Liver (tissue), 9 donors: ENCODE data around the gene QSOX1. TPM values are rescaled to one million over a fixed set of nuclear protein-coding genes. Genes with fewer than 3 reads are reported as not detected.

ENCODE experiments used
- DNase-seq: peaks from one replicate; pipeline ENCODE4 v3.0.0-alpha.2; 2017; ENCODE audit warnings: low spot score
- H3K27ac ChIP-seq, 2 donors: one replicate each; pipeline ENCODE4 v1.7.0; 2013; ENCODE audit warnings: inconsistent platforms in 2 of 2, low read length in 2 of 2, control low read depth in 1 of 2, low read depth in 1 of 2, mild to moderate bottlenecking in 1 of 2
- H3K27me3 ChIP-seq, 4 donors: one replicate each; pipeline versions ENCODE4 v1.6.1 to v1.7.0; 2013; ENCODE audit warnings: low read length in 3 of 4, inconsistent platforms in 1 of 4, mild to moderate bottlenecking in 1 of 4, moderate library complexity in 1 of 4; ENCODE audit not compliant: control insufficient read depth in 4 of 4, insufficient read depth in 4 of 4
- H3K36me3 ChIP-seq, 4 donors: one replicate each; pipeline versions ENCODE4 v1.6.1 to v1.7.0; 2013; ENCODE audit warnings: low read length in 3 of 4, mild to moderate bottlenecking in 3 of 4, low read depth in 1 of 4, moderate library complexity in 1 of 4; ENCODE audit not compliant: control insufficient read depth in 4 of 4, insufficient read depth in 3 of 4
- H3K4me1 ChIP-seq, 4 donors: one replicate each; pipeline versions ENCODE4 v1.6.1 to v1.7.0; 2013; ENCODE audit warnings: low read length in 3 of 4, mild to moderate bottlenecking in 3 of 4, moderate library complexity in 1 of 4; ENCODE audit not compliant: control insufficient read depth in 4 of 4, insufficient read depth in 4 of 4
- H3K4me3 ChIP-seq, 3 donors: one replicate each; pipeline versions ENCODE4 v1.6.1 to v1.7.0; 2013; ENCODE audit warnings: low read length in 3 of 3, control low read depth in 1 of 3, low read depth in 1 of 3, mild to moderate bottlenecking in 1 of 3
- H3K9ac ChIP-seq, 2 donors: one replicate each; pipeline ENCODE4 v1.7.0; 2013; ENCODE audit warnings: low read length in 2 of 2, mild to moderate bottlenecking in 2 of 2, moderate library complexity in 2 of 2, control low read depth in 1 of 2, low read depth in 1 of 2
- H3K9me3 ChIP-seq, 4 donors: one replicate each; pipeline versions ENCODE4 v1.6.1 to v1.7.0; 2013; ENCODE audit warnings: low read length in 3 of 4; ENCODE audit not compliant: control insufficient read depth in 4 of 4
- EGR1 ChIP-seq, 2 donors: IDR thresholded peaks; 2 replicates each; pipeline ENCODE4 v1.6.1; 2016 to 2018; ENCODE audit warnings: antibody characterized with exemption in 2 of 2, low read depth in 2 of 2
- FOXA1 ChIP-seq: IDR thresholded peaks from 2 replicates; pipeline ENCODE4 v1.6.1; 2016; ENCODE audit warnings: antibody characterized with exemption
- FOXA2 ChIP-seq: IDR thresholded peaks from 2 replicates; pipeline ENCODE4 v1.6.1; 2016; ENCODE audit warnings: antibody characterized with exemption
- GABPA ChIP-seq, 2 donors: IDR thresholded peaks in 1 of 2; conservative IDR thresholded peaks in 1 of 2; 2 replicates each; pipeline ENCODE4 v1.6.1; 2016; ENCODE audit warnings: antibody characterized with exemption in 2 of 2, mild to moderate bottlenecking in 1 of 2, moderate library complexity in 1 of 2
- HNF4A ChIP-seq, 2 donors: conservative IDR thresholded peaks; 2 replicates each; pipeline ENCODE4 v1.6.1; 2016; ENCODE audit warnings: antibody characterized with exemption in 2 of 2, mild to moderate bottlenecking in 2 of 2
- HNF4G ChIP-seq: IDR thresholded peaks from 2 replicates; pipeline ENCODE4 v1.6.1; 2016; ENCODE audit warnings: antibody characterized with exemption
- JUND ChIP-seq, 2 donors: IDR thresholded peaks; 2 replicates each; pipeline ENCODE4 v1.6.1; 2016; ENCODE audit warnings: antibody characterized with exemption in 2 of 2
- NR2F2 ChIP-seq: IDR thresholded peaks from 2 replicates; pipeline ENCODE4 v1.6.1; 2016; ENCODE audit warnings: antibody characterized with exemption
- RAD21 ChIP-seq, 2 donors: IDR thresholded peaks; 2 replicates each; pipeline ENCODE4 v1.6.1; 2016; ENCODE audit warnings: antibody characterized with exemption in 2 of 2, mild to moderate bottlenecking in 2 of 2
- RXRA ChIP-seq, 2 donors: IDR thresholded peaks; 2 replicates each; pipeline ENCODE4 v1.6.1; 2017 to 2018; ENCODE audit warnings: antibody characterized with exemption in 2 of 2, mild to moderate bottlenecking in 1 of 2
- SP1 ChIP-seq: IDR thresholded peaks from 2 replicates; pipeline ENCODE4 v1.6.1; 2018; ENCODE audit warnings: antibody characterized with exemption, mild to moderate bottlenecking
- TAF1 ChIP-seq: conservative IDR thresholded peaks from 2 replicates; pipeline ENCODE4 v1.6.1; 2016; ENCODE audit warnings: antibody characterized with exemption, mild to moderate bottlenecking
- YY1 ChIP-seq: IDR thresholded peaks from 2 replicates; pipeline ENCODE4 v1.6.1; 2016; ENCODE audit warnings: antibody characterized with exemption, mild to moderate bottlenecking
- WGBS: extraction: QIAGEN DNeasy Blood & Tissue Kit; methylation state at CpG from one replicate; pipeline ENCODE4 v1.1.7; 2013; 5-methylcytosine and 5-hydroxymethylcytosine counted together
- polyA plus RNA-seq, 2 donors: library from polyadenylated mRNA; stranded (reverse) in 1 of 2; unstranded in 1 of 2; fragments of 200-250 nt in 1 of 2; fragments of >200 nt in 1 of 2; fragmentation: Nextera tagmentation in 1 of 2; extraction: Ambion mirVana in 1 of 2; gene quantifications; one replicate each; pipeline versions ENCODE4 v1.2.1 to v1.2.3, GENCODE V29; 2013 to 2015
- total RNA-seq, 2 donors: library from RNA; depleted of rRNA; stranded (reverse); fragments of >200 nt; gene quantifications; one replicate each; pipeline ENCODE4 v1.2.3, GENCODE V29; 2014
- TF ChIP-seq, protein P1 (sequence below): IDR thresholded peaks from 2 replicates; pipeline ENCODE4 v1.6.1; 2016; ENCODE audit warnings: antibody characterized with exemption
- TF ChIP-seq, protein P2 (sequence below): IDR thresholded peaks from 2 replicates; pipeline ENCODE4 v1.6.1; 2016; ENCODE audit warnings: antibody characterized with exemption
- TF ChIP-seq, protein P3 (sequence below): fragments of 150-350 bp; IDR thresholded peaks from 2 replicates; pipeline ENCODE4 v1.5.1; 2017; ENCODE audit warnings: improper control_type of control experiment, low read depth, low read length; ENCODE audit not compliant: missing input control
- TF ChIP-seq, protein P4 (sequence below): IDR thresholded peaks from 2 replicates; pipeline ENCODE4 v1.6.1; 2016; ENCODE audit warnings: antibody characterized with exemption, mild to moderate bottlenecking
- TF ChIP-seq, protein P5 (sequence below): IDR thresholded peaks from 2 replicates; pipeline ENCODE4 v1.6.1; 2016; ENCODE audit warnings: antibody characterized with exemption
- donor health status: healthy.
- donor health status: healthy.
- donor health status: healthy.
- donor health status: healthy.
- donor health status: healthy.

Gene QSOX1
- total and polyA plus RNA-seq, 4 donors, result 14.3 to 49.2 (median 38.1) TPM

DNA sequence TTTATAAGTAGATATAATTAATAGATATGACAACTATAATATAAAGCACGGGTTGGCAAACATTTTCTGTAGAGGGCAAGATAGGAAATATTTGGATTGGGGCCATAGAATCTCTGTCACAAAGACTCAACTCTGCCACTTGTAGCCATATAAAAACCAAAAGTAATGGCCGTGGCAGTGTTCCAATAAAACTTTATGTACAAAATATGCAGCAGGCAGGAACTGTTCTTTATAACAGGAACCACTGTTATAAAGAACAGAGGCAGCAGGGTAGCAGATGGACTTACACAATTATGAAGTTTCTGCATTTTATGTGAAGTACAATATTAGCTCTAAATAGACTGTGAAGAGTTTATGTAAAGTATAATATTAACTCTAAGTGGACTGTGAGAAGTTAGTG is 16.9 kb upstream of the QSOX1 start:
- Histone ChIP-seq H3K4me1 (peaks cover 0 to 6% (median 3%) of the 10 kb centered on the region in 4 donors), H3K27me3 (peaks cover 0 to 6% (median 0%) of the 10 kb centered on the region in 4 donors), H3K36me3 (no peaks in the 10 kb centered on the region), H3K9ac (no peak overlapping the region), H3K9me3 (no peaks in the 10 kb centered on the region), H3K4me3 (no peak overlapping the region), H3K27ac (no peak overlapping the region)
- 69% methylated on average over 2 of the region's 2 CpGs for WGBS
- no peak for DNase-seq
- TF ChIP-seq RAD21 (IDR thresholded peaks at IDR 0.05) (no peak), FOXA1 (no peak), SP1 (no peak), NR2F2 (no peak), TAF1 (no peak), JUND (IDR thresholded peaks at IDR 0.05) (no peak), FOXA2 (no peak), YY1 (no peak), EGR1 (IDR thresholded peaks at IDR 0.05; ENCODE audit: low read depth in 2 of 2) (no peak), HNF4G (no peak), GABPA (IDR thresholded peaks at IDR 0.05 in 1 of 2, conservative IDR thresholded peaks at IDR 0.05 in 1 of 2) (no peak), RXRA (IDR thresholded peaks at IDR 0.05) (no peak), HNF4A (conservative IDR thresholded peaks at IDR 0.05) (no peak)
- TF ChIP-seq, protein P1, sequence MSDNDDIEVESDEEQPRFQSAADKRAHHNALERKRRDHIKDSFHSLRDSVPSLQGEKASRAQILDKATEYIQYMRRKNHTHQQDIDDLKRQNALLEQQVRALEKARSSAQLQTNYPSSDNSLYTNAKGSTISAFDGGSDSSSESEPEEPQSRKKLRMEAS, result no peak
- TF ChIP-seq, protein P2, sequence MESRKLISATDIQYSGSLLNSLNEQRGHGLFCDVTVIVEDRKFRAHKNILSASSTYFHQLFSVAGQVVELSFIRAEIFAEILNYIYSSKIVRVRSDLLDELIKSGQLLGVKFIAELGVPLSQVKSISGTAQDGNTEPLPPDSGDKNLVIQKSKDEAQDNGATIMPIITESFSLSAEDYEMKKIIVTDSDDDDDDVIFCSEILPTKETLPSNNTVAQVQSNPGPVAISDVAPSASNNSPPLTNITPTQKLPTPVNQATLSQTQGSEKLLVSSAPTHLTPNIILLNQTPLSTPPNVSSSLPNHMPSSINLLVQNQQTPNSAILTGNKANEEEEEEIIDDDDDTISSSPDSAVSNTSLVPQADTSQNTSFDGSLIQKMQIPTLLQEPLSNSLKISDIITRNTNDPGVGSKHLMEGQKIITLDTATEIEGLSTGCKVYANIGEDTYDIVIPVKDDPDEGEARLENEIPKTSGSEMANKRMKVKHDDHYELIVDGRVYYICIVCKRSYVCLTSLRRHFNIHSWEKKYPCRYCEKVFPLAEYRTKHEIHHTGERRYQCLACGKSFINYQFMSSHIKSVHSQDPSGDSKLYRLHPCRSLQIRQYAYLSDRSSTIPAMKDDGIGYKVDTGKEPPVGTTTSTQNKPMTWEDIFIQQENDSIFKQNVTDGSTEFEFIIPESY, result no peak
- TF ChIP-seq, protein P3, sequence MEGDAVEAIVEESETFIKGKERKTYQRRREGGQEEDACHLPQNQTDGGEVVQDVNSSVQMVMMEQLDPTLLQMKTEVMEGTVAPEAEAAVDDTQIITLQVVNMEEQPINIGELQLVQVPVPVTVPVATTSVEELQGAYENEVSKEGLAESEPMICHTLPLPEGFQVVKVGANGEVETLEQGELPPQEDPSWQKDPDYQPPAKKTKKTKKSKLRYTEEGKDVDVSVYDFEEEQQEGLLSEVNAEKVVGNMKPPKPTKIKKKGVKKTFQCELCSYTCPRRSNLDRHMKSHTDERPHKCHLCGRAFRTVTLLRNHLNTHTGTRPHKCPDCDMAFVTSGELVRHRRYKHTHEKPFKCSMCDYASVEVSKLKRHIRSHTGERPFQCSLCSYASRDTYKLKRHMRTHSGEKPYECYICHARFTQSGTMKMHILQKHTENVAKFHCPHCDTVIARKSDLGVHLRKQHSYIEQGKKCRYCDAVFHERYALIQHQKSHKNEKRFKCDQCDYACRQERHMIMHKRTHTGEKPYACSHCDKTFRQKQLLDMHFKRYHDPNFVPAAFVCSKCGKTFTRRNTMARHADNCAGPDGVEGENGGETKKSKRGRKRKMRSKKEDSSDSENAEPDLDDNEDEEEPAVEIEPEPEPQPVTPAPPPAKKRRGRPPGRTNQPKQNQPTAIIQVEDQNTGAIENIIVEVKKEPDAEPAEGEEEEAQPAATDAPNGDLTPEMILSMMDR, result no peak
- TF ChIP-seq, protein P4, sequence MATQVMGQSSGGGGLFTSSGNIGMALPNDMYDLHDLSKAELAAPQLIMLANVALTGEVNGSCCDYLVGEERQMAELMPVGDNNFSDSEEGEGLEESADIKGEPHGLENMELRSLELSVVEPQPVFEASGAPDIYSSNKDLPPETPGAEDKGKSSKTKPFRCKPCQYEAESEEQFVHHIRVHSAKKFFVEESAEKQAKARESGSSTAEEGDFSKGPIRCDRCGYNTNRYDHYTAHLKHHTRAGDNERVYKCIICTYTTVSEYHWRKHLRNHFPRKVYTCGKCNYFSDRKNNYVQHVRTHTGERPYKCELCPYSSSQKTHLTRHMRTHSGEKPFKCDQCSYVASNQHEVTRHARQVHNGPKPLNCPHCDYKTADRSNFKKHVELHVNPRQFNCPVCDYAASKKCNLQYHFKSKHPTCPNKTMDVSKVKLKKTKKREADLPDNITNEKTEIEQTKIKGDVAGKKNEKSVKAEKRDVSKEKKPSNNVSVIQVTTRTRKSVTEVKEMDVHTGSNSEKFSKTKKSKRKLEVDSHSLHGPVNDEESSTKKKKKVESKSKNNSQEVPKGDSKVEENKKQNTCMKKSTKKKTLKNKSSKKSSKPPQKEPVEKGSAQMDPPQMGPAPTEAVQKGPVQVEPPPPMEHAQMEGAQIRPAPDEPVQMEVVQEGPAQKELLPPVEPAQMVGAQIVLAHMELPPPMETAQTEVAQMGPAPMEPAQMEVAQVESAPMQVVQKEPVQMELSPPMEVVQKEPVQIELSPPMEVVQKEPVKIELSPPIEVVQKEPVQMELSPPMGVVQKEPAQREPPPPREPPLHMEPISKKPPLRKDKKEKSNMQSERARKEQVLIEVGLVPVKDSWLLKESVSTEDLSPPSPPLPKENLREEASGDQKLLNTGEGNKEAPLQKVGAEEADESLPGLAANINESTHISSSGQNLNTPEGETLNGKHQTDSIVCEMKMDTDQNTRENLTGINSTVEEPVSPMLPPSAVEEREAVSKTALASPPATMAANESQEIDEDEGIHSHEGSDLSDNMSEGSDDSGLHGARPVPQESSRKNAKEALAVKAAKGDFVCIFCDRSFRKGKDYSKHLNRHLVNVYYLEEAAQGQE, result no peak
- TF ChIP-seq, protein P5, sequence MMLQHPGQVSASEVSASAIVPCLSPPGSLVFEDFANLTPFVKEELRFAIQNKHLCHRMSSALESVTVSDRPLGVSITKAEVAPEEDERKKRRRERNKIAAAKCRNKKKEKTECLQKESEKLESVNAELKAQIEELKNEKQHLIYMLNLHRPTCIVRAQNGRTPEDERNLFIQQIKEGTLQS, result no peak
